H1 (cell line): ENCODE measurements around the gene MMADHC. TPM values are rescaled to one million over a fixed set of nuclear protein-coding genes. Genes with fewer than 3 reads are reported as not detected.

Source experiments
- CTCF ChIA-PET: fragments of 300-600 bp; sonication (Branson Sonifier 250); formaldehyde crosslinking; loops from one replicate; lab custom pipeline; 2021; ENCODE audit not compliant: partially characterized antibody; lab: Charles Lee
- POLR2A ChIA-PET: fragments of 300-600 bp; sonication (Branson Sonifier 250); formaldehyde crosslinking; loops from one replicate; lab custom pipeline; 2021; ENCODE audit warnings: inconsistent platforms; ENCODE audit not compliant: partially characterized antibody; lab: Charles Lee
- DNase-seq, 2 experiments: peaks; one replicate each; pipeline versions ENCODE4 v3.0.0 to v3.0.0-alpha.2; 2010 to 2022; ENCODE audit warnings: low spot score in 2 of 2, low read depth in 1 of 2, mixed read lengths in 1 of 2
- FAIRE-seq: peaks from 2 replicates; lab custom pipeline; 2011; peaks lifted over from hg19 to GRCh38; lab: Jason Lieb, UNC
- H2AFZ ChIP-seq: 2 replicates; pipeline ENCODE4 v1.8.1; 2012; ENCODE audit warnings: low read length, inconsistent platforms
- H2AK5ac ChIP-seq: 2 replicates; pipeline ENCODE4 v1.6.1; 2013; ENCODE audit warnings: low read depth, low read length
- H2BK120ac ChIP-seq: replicated peaks from 2 replicates; pipeline ENCODE3; 2013; ENCODE audit warnings: low read depth, low read length, inconsistent platforms
- H2BK12ac ChIP-seq: 2 replicates; pipeline ENCODE4 v1.6.1; 2013; ENCODE audit warnings: low read depth, low read length
- H2BK15ac ChIP-seq: 2 replicates; pipeline ENCODE4 v1.6.1; 2013; ENCODE audit warnings: low read length
- H2BK20ac ChIP-seq: 2 replicates; pipeline ENCODE4 v1.6.1; 2013; ENCODE audit warnings: low read length
- H2BK5ac ChIP-seq: 2 replicates; pipeline ENCODE4 v1.6.1; 2013; ENCODE audit warnings: low read depth, low read length
- H3K14ac ChIP-seq: 2 replicates; pipeline ENCODE4 v1.6.1; 2013; ENCODE audit warnings: inconsistent platforms; ENCODE audit not compliant: insufficient read length
- H3K18ac ChIP-seq: 2 replicates; pipeline ENCODE4 v1.6.1; 2013; ENCODE audit warnings: low read length; ENCODE audit errors: extremely low read depth
- H3K23ac ChIP-seq: 2 replicates; pipeline ENCODE4 v1.6.1; 2013; ENCODE audit warnings: inconsistent platforms; ENCODE audit not compliant: insufficient read length
- H3K23me2 ChIP-seq: 2 replicates; pipeline ENCODE4 v1.6.1; 2013; ENCODE audit warnings: low read depth, low read length
- H3K27ac ChIP-seq: 2 replicates; pipeline ENCODE4 v1.6.1; 2011; ENCODE audit warnings: low read depth, low read length, inconsistent platforms
- H3K27me3 ChIP-seq, 4 experiments: replicated peaks in 1 of 4; 1 replicate in 1 of 4; 2 replicates in 3 of 4; pipeline versions ENCODE4 v1.6.1 to v1.8.1; 2011 to 2013; ENCODE audit warnings: low read length in 3 of 4, mild to moderate bottlenecking in 3 of 4, inconsistent platforms in 2 of 4, mixed read lengths in 2 of 4, moderate library complexity in 1 of 4; ENCODE audit not compliant: control insufficient read depth in 3 of 4, insufficient read depth in 3 of 4; ENCODE audit errors: extremely low read depth in 1 of 4
- H3K36me3 ChIP-seq, 4 experiments: 2 replicates each; pipeline versions ENCODE4 v1.6.1 to v1.8.1; 2011 to 2013; ENCODE audit warnings: mild to moderate bottlenecking in 4 of 4, low read length in 3 of 4, moderate library complexity in 2 of 4, control low read depth in 1 of 4, inconsistent platforms in 1 of 4; ENCODE audit not compliant: insufficient read depth in 4 of 4, control insufficient read depth in 2 of 4
- H3K4ac ChIP-seq: replicated peaks from 2 replicates; pipeline ENCODE3; 2013; ENCODE audit warnings: low read length, low read depth, mixed read lengths, inconsistent platforms; ENCODE audit not compliant: insufficient read length
- H3K4me1 ChIP-seq, 4 experiments: replicated peaks in 1 of 4; 1 replicate in 1 of 4; 2 replicates in 3 of 4; pipeline versions ENCODE4 v1.6.1 to v1.8.1; 2011 to 2013; ENCODE audit warnings: low read length in 3 of 4, inconsistent platforms in 2 of 4, mixed read lengths in 1 of 4; ENCODE audit not compliant: insufficient read depth in 4 of 4, control insufficient read depth in 3 of 4
- H3K4me2 ChIP-seq, 2 experiments: 2 replicates each; pipeline versions ENCODE4 v1.6.1 to v1.8.1; 2011 to 2013; ENCODE audit warnings: low read depth in 2 of 2, low read length in 2 of 2, control low read depth in 1 of 2, inconsistent platforms in 1 of 2, mild to moderate bottlenecking in 1 of 2; ENCODE audit not compliant: insufficient read depth in 1 of 2
- H3K4me3 ChIP-seq, 4 experiments: fragments of 200-600, 300-600 bp in 1 of 4; sonication (generic), shearing (Covaris generic), sonication (Bioruptor Twin) in 1 of 4; 2 replicates each; pipeline versions ENCODE4 v1.5.1 to v1.8.1; 2011 to 2016; ENCODE audit warnings: low read length in 4 of 4, low read depth in 3 of 4, control low read depth in 2 of 4, inconsistent platforms in 2 of 4, mild to moderate bottlenecking in 2 of 4, mixed read lengths in 1 of 4, moderate library complexity in 1 of 4; ENCODE audit not compliant: insufficient read depth in 2 of 4; ENCODE audit errors: extremely low read depth in 1 of 4
- H3K56ac ChIP-seq: replicated peaks from 2 replicates; pipeline ENCODE3; 2013; ENCODE audit warnings: low read depth, mild to moderate bottlenecking, mixed read lengths, low read length, inconsistent platforms; ENCODE audit not compliant: insufficient read length
- H3K79me1 ChIP-seq: 2 replicates; pipeline ENCODE4 v1.6.1; 2013; ENCODE audit warnings: low read depth, low read length, control low read depth
- H3K79me2 ChIP-seq, 2 experiments: 2 replicates each; pipeline versions ENCODE4 v1.6.1 to v1.8.1; 2012 to 2013; ENCODE audit warnings: low read length in 2 of 2, mild to moderate bottlenecking in 2 of 2, inconsistent platforms in 1 of 2; ENCODE audit not compliant: insufficient read depth in 2 of 2, control insufficient read depth in 1 of 2
- H3K9ac ChIP-seq, 4 experiments: replicated peaks in 1 of 4; 1 replicate in 1 of 4; 2 replicates in 3 of 4; pipeline versions ENCODE4 v1.6.1 to v1.8.1; 2011 to 2013; ENCODE audit warnings: low read depth in 3 of 4, low read length in 3 of 4, control low read depth in 2 of 4, mild to moderate bottlenecking in 2 of 4, moderate library complexity in 2 of 4, inconsistent platforms in 1 of 4; ENCODE audit errors: extremely low read depth in 1 of 4
- H3K9me3 ChIP-seq, 2 experiments: 2 replicates each; pipeline versions ENCODE4 v1.6.1 to v1.8.1; 2012 to 2013; ENCODE audit warnings: mild to moderate bottlenecking in 2 of 2, moderate library complexity in 2 of 2, control low read depth in 1 of 2, inconsistent platforms in 1 of 2, low read depth in 1 of 2, low read length in 1 of 2, mixed read lengths in 1 of 2; ENCODE audit not compliant: insufficient read depth in 2 of 2
- H4K20me1 ChIP-seq, 2 experiments: replicated peaks in 1 of 2; 2 replicates each; pipeline versions ENCODE3 to v1.8.1; 2011 to 2013; ENCODE audit warnings: inconsistent platforms in 2 of 2, low read length in 2 of 2, mild to moderate bottlenecking in 1 of 2; ENCODE audit not compliant: insufficient read depth in 2 of 2, control insufficient read depth in 1 of 2
- H4K5ac ChIP-seq: 2 replicates; pipeline ENCODE4 v1.6.1; 2013; ENCODE audit warnings: low read length, low read depth, mixed read lengths, inconsistent platforms; ENCODE audit not compliant: insufficient read length
- H4K8ac ChIP-seq: 2 replicates; pipeline ENCODE4 v1.8.0; 2013; ENCODE audit warnings: mild to moderate bottlenecking, moderate library complexity, low read length, inconsistent platforms; ENCODE audit not compliant: insufficient read depth; ENCODE audit errors: extremely low read depth
- H4K91ac ChIP-seq: replicated peaks from 2 replicates; pipeline ENCODE3; 2013; ENCODE audit warnings: low read length, mixed read lengths, inconsistent platforms; ENCODE audit not compliant: insufficient read length
- EP300 ChIP-seq, 2 experiments: IDR thresholded peaks; 1 replicate in 1 of 2; 2 replicates in 1 of 2; pipeline ENCODE4 v1.6.1; 2011 to 2012; ENCODE audit warnings: low read depth in 2 of 2, low read length in 2 of 2, mild to moderate bottlenecking in 2 of 2, borderline replicate concordance in 1 of 2, inconsistent platforms in 1 of 2, moderate library complexity in 1 of 2
- GABPA ChIP-seq: IDR thresholded peaks from 2 replicates; pipeline ENCODE4 v1.6.1; 2011; ENCODE audit warnings: mild to moderate bottlenecking, low read length, moderate library complexity, borderline replicate concordance; ENCODE audit not compliant: insufficient read depth
- JUN ChIP-seq: IDR thresholded peaks from 2 replicates; pipeline ENCODE4 v1.6.1; 2011; ENCODE audit warnings: low read depth, mild to moderate bottlenecking, improper control_type of control experiment, low read length
- SIX5 ChIP-seq: IDR thresholded peaks from 2 replicates; pipeline ENCODE4 v1.6.1; 2011; ENCODE audit warnings: mild to moderate bottlenecking, low read depth, low read length
- SP2 ChIP-seq: IDR thresholded peaks from 2 replicates; pipeline ENCODE4 v1.6.1; 2012; ENCODE audit warnings: mild to moderate bottlenecking, low read length, inconsistent platforms
- TAF1 ChIP-seq: IDR thresholded peaks from 2 replicates; pipeline ENCODE4 v1.6.1; 2011; ENCODE audit warnings: mild to moderate bottlenecking, low read depth, low read length
- YY1 ChIP-seq: IDR thresholded peaks from 2 replicates; pipeline ENCODE4 v1.6.1; 2011; ENCODE audit warnings: low read depth, mild to moderate bottlenecking, low read length
- WGBS, 2 experiments: shearing (Covaris generic) in 1 of 2; methylation state at CpG; one replicate each; pipeline versions ENCODE4 v1.1.6 to v1.1.7; 2013 to 2015; ENCODE audit warnings: low lambda C conversion rate in 2 of 2, mixed read lengths in 2 of 2, inconsistent platforms in 1 of 2, low coverage in 1 of 2, missing lambda C conversion rate in 1 of 2; ENCODE audit not compliant: insufficient replicate concordance in 2 of 2, insufficient coverage in 1 of 2, insufficient read length in 1 of 2; ENCODE audit errors: extremely low coverage in 1 of 2, missing lambda C conversion rate in 1 of 2; 5-methylcytosine and 5-hydroxymethylcytosine counted together
- polyA plus RNA-seq, 7 experiments: library from polyadenylated mRNA; depleted of rRNA in 3 of 7; stranded (reverse) in 5 of 7; unstranded in 2 of 7; fragments of >200 nt in 5 of 7; fragments of 200-250 nt in 2 of 7; gene quantifications; 1 replicate in 5 of 7; 2 replicates in 1 of 7; 4 replicates in 1 of 7; pipeline versions ENCODE4 v1.2.1 to v1.2.3, GENCODE V29; 2011 to 2013; ENCODE audit warnings: missing spikeins in 2 of 7, mixed read lengths in 2 of 7
- total RNA-seq: library from RNA; stranded (reverse); fragmentation: NEBNext Ultra II Directional; extraction: Animal tissue kit (Norgen Biotek cat#: 25700); gene quantifications from 2 replicates; pipeline ENCODE4 v1.2.1, GENCODE V29; 2021

MMADHC gene
- total and polyA plus RNA-seq, 2 of the 8 experiments (the other 6 are each of a cell fraction or from before 2014, with no cell fraction given), result 61.1 to 130 TPM

DNA sequence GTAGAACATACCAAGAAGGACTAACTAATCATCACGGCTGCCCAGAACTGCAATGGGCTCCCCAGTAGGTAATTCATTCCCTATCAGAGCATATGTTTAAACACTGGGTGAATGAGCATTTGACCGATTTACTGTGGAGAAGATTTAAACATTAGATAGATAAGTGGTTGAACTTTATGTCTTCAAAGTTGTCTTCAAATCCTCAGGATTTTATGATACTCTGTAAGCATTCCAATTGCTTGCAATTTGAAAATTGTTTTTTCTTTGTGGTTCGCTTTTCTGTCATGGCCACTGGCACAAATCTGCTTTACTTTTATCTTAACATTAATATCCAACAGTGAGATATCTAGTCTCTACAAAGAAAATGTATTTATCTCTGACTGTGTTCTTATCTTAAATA is 37.7 kb upstream of the MMADHC start:
- no peak overlapping the region for H2AFZ ChIP-seq
- no peak overlapping the region for H3K4me3 ChIP-seq
- no peak overlapping the region for H3K4me2 ChIP-seq
- H2AK5ac ChIP-seq, result no peak overlapping the region
- ChIA-PET CTCF (no interaction called here), POLR2A (no interaction called here)
- H4K5ac ChIP-seq, result no peak overlapping the region
- H3K4me1 ChIP-seq, result no peaks in the 10 kb centered on the region
- H4K8ac ChIP-seq, result no peak overlapping the region
- no peak overlapping the region for H3K23ac ChIP-seq
- no peaks in the 10 kb centered on the region for H4K20me1 ChIP-seq
- WGBS, 2 experiments, result 91% methylated on average over 3 of the region's 3 CpGs; no CpG with 5 or more reads in 1 of the 2 experiments
- H2BK120ac ChIP-seq, result no peak overlapping the region
- H3K4ac ChIP-seq, result no peak overlapping the region
- no peaks in the 10 kb centered on the region for H3K23me2 ChIP-seq
- no peaks in the 10 kb centered on the region for H3K79me1 ChIP-seq
- H3K14ac ChIP-seq, result no peak overlapping the region
- no peak overlapping the region for H2BK15ac ChIP-seq
- FAIRE-seq (no peak), DNase-seq (no peak)
- H3K9me3 ChIP-seq, result no peaks in the 10 kb centered on the region
- TF ChIP-seq SIX5 (no peak), JUN (no peak), YY1 (no peak), GABPA (no peak), EP300 (IDR thresholded peaks at IDR 0.05; ENCODE audit: borderline replicate concordance in 1 of 2, low read depth in 2 of 2, low read length in 2 of 2) (no peak), SP2 (no peak), TAF1 (no peak)
- no peak overlapping the region for H3K9ac ChIP-seq
- H3K56ac ChIP-seq, result no peak overlapping the region
- no peak overlapping the region for H2BK12ac ChIP-seq
- no peak overlapping the region for H3K27ac ChIP-seq
- no peak overlapping the region for H4K91ac ChIP-seq
- H3K27me3 ChIP-seq, result no peaks in the 10 kb centered on the region
- no peaks in the 10 kb centered on the region for H3K79me2 ChIP-seq
- H2BK5ac ChIP-seq, result no peak overlapping the region
- no peak overlapping the region for H2BK20ac ChIP-seq
- H3K18ac ChIP-seq, result no peak overlapping the region
- no peaks in the 10 kb centered on the region for H3K36me3 ChIP-seq
